Left forelimb (tissue), 1 donor: ENCODE measurements around the gene FAM177B.

Experiments
- DNase-seq: peaks from one replicate; pipeline ENCODE4 v3.0.0-alpha.2; 2018; ENCODE audit warnings: low spot score

FAM177B gene

GRCh38 chr1:222736972-222737371, at the start of gene FAM177B:
TSS of gene FAM177B (plus strand) at chr1:222737202. CDS start at chr1:222746546, 9,344 bp downstream.
- no peak for DNase-seq

GRCh38 chr1:222691016-222691415, 46.0 kb upstream of the FAM177B start:
- DNase-seq = no peak

DNA sequence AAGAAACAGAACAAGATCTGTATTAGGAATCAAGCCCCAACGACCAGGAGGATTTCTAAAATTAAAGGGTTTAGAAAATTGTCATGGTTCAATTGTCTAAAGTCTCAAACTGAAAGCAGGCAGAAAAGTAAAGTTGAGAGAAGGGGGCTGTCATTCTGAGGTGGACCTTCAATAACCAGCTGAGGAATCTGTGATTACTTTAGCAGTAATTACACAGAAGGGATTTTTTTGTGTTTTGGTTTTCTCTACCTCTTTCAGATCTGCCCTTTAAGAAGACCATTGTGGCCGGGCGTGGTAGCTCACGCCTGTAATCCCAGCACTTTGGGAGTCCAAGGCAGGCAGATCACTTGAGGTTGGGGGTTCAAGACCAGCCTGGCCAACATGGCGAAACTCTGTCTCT, 42.1 kb upstream of the FAM177B start:
- DNase-seq = no peak

- DNase-seq = no peak
Measured at GRCh38 chr1:222696741-222697140, 40.3 kb upstream of the FAM177B start.

DNA sequence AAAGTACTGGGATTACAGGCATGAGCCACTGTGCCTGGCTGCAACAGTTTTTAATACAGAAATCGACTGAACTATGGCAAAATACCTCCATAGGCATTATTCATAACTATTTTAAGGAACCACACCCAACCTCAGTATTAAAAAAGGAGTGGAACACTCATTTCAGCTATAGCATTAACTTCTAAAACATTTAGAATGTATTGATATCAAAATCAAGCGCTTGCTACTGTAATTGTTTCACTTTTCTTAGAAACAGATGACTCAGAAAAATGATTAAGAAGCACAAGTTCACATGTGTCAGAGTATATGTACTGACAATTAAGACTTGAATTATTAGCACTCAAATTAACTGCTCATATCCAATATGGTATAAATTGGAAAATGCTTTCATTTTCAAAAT, 39.8 kb upstream of the FAM177B start:
- no peak for DNase-seq

DNA sequence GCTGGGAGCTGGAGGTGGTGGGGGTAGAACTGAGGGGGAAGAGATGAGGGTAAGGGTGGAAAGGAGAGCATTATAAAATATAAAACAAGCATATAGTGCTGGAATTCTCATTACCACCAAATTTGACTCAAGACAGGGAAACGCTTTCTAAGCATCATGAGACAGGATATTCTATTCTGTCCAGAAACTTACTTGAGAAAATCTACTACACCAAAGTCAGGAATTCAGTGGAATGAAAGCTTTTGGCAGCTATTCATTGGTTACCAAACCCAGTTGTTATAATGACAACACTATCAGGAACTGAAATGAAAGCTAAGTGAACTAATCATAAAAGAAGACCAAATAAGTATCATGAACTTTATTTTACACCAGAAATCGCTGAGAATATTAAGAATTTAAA, 39.2 kb upstream of the FAM177B start:
- no peak for DNase-seq

GRCh38 chr1:222702210-222702609, 34.8 kb upstream of the FAM177B start:
- DNase-seq = no peak

- no peak for DNase-seq
Measured at GRCh38 chr1:222704260-222704659, 32.7 kb upstream of the FAM177B start.

DNA sequence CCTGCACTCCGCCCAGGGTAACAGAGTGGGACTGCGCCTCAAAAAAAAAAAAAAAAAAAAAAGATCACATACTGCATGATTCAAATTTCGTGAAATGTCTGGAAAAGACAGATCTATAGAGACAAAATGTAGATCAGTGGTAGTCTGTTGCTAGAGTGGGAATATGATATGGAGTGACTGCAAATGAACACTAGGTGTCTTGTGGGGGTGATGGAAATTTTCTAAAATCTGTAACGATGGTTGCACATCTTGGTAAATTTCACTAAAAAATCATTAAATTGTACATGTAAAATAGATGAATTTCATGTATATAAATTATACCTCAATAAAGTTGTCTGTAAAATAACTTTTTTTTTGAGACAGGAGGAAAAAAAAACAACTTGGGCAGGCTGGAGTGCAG, 30.2 kb upstream of the FAM177B start:
- DNase-seq = no peak

DNA sequence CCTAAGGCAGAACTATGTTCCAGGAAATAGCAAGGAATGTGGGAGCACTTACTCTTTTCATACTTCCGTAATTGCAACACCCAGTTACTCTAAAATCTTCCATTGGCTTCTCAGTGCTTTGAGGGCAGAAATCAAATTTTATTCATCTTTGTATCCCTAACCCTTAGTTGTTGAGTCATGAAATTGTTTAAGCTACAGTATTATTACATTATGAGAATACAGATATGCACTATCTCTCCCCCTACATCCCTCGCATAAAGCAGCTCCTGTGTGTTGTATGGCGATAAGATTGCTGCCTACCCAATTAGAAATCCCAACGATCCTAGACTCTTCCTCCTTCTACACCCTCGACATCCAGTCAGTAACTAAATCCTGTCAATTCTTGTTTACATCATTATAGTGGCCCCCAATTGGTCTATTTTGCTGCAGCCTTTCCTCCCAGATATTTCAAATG, 27.3 kb upstream of the FAM177B start:
- no peak for DNase-seq

- peak; percentile 73 for DNase-seq
Measured at GRCh38 chr1:222711319-222712252, 25.4 kb upstream of the FAM177B start.

GRCh38 chr1:222712253-222713090, 24.5 kb upstream of the FAM177B start, which contains the start of the genes AIDA and BROX:
TSS of gene AIDA (minus strand) at chr1:222712491. CDS start at chr1:222712317, 174 bp downstream.
TSS of gene BROX (plus strand) at chr1:222712564. CDS start at chr1:222715700, 3,136 bp downstream.
- peak; percentile 97 for DNase-seq

DNA sequence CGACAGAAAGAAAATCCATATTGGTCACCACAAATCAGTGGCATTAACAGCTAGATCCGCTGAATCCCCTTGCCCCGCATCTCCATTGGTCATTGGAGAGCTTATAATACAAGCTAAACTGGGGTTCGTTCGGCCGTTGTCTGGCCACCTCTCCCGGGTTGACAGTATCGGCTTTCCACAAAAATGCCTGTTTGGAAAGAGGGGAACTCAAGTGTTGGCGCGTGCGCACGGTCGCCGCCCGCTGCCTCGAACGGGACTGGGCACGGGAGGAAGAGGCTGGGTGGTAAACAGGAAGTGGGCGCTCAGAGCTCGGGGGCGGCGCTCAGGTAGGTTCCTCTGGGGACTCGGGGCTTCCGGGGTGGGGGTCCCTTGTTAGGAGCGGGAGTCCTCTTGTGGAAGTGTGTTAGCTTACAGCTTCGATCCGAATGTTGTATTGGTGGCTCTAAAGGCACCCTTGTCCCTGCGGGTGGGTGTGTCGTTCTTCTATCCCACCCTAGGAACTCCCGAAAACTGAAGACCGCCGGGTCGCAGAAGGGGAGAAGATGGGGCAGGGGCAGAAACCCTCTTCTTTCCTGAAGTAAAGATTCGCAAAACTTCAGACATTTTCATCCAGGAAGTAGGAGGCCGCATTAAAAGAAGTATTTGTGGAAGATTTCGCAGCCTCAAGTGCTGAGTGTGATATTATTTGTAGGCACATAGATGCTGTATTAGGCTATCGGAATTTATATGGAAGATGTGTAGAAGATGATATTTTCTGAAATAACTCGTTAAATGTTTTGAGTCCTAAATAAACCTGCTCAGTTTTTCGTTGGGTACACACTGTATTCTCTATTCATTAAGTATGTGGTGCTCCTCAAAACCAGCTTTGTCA, 23.7 kb upstream of the FAM177B start:
- peak; percentile 93 for DNase-seq

GRCh38 chr1:222716393-222716792, 20.6 kb upstream of the FAM177B start:
- DNase-seq = no peak

DNA sequence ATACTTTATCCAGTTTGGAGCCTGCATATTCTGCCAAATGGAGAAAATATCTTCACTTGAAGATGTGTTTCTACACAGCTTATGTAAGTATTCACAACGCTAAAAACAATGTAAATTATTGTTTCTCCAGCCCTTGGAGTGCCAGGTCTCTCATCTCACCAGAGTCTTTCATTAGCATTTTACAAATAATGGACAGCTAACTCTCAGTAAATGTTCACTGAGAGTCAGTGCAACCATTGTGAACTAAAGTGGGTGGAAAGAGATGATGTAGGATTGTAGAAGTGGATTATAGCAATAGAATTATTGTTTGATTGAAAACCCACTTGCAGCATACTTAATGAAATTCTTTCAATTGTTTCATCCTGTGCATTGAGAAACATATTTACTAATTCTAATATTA, 8.3 kb upstream of the FAM177B start:
- no peak for DNase-seq

DNA sequence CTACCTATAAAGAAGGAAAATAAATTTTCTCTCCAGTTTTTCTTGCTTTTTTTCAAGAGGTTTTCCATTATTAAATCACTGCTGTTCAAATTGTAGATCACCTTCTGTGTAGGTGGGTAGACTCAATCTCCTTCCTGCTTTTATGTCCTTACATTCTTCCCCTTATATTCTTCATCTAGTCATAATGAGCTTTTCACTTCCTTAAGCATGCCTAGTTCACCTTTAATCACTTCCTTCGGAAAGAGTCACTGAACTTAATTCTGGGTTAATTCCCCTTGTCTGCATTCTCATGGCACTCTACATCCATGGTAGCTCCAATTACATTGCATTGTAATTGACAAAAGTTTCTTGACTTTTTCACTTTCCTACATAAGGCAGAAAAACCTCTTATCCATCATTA, 6.1 kb upstream of the FAM177B start:
- DNase-seq = no peak

DNA sequence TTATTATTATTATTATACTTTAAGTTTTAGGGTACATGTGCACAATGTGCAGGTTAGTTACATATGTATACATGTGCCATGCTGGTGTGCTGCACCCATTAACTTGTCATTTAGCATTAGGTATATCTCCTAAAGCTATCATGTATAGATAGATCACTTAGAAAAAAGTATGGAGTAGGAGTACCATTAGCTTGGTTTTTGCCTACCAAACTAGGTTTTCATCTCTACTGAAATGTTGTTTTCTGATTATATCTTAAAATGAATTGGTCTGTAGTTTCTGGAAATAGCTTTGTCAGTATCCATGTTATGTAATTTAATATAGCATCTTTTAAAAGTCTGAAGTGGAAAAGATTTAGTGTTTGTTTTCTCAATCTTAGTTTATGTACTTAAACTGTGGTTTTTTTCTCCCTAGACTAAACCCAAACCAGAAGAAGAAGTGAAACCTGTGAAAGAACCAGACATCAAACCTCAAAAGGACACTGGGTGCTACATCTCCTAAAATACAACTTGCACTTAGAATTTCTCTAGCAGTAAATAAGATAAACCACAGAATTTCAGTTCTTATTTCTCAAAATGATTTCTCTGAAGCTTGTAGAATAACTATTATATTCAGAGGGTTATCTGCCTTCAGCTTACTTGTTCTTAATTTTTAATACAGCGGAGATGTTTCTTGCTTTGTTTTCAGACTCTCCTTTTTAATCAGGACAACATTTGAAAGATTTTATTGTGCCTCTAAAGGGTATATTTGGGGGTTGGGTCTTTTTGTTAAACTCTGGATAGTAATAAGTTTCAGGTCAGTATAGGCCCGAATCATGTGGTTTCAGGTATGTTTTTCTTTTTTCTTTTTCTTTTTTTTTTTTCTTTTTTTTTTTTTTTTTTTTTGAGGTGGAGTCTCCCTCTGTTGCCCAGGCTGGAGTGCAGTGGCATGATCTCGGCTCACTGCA, 4.5 kb upstream of the FAM177B start:
- no peak for DNase-seq

DNA sequence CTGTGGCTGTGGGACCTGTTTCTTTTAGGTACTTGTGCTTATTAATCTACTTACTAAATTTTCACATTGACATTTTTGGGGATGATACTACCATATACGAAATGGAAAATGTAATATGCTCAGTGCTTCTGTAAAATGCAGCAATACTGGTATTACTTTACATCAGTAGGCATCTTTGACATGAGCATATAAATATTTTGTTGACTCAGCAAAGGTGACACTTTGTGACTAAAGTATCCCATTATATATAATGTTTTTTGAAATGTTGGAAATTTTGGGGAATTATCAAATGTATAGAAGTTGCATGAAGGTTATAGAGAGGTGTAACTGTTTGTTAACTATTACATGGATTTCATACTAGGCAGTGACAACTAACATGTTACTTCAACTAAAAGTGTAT, 2.3 kb upstream of the FAM177B start:
- no peak for DNase-seq

DNA sequence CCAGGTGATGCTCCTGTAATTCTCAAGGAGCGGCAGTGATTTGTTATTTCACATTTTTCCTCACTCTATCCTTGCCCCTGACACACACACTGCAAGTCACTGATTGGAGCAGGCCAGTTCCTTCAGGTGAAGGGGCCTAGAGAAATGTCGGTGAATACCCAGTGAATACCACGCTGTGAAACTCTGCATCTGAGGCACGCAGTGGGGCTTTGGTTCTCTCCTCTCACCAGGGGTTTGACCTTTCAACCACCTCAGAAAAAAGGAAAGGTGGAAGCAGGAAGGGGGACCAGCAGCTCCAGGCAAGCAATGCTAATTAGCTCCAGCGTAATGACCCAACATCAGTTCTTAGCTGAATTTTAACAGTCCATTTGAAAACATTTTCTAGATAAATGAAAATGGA, 532 bp upstream of the FAM177B start:
- no peak for DNase-seq

GRCh38 chr1:222739465-222739864, 2.5 kb downstream of the FAM177B start:
- DNase-seq = no peak

GRCh38 chr1:222739929-222740328, 2.9 kb downstream of the FAM177B start:
- no peak for DNase-seq
